SK-N-SH (cell line): ENCODE measurements around the gene SP4. TPM values are rescaled to one million over a fixed set of nuclear protein-coding genes. Genes with fewer than 3 reads are reported as not detected.

Experiments
- CTCF ChIA-PET: fragments of 300-600, 350-600 bp; formaldehyde crosslinking; extraction: SDS; loops from one replicate; lab custom pipeline; 2021; lab: Yijun Ruan, JAX
- POLR2A ChIA-PET: fragments of 350-600 bp; sonication (Branson Sonifier 250); formaldehyde crosslinking; extraction: SDS; loops from one replicate; lab custom pipeline; 2020; ENCODE audit warnings: antibody characterized with exemption, inconsistent platforms; lab: Yijun Ruan, JAX
- DNase-seq: peaks from one replicate; pipeline ENCODE4 v3.0.0; 2012
- H2AFZ ChIP-seq: fragments of 200-600 bp; sonication (generic); 2 replicates; pipeline ENCODE4 v1.8.1; 2016; ENCODE audit warnings: antibody characterized with exemption, mild to moderate bottlenecking, low read depth
- H3F3A ChIP-seq: fragments of 200-600 bp; sonication (generic); replicated peaks from 2 replicates; pipeline ENCODE3; 2016; ENCODE audit warnings: antibody characterized with exemption, mild to moderate bottlenecking; ENCODE audit not compliant: insufficient read depth
- H3K27ac ChIP-seq, 2 experiments: fragments of 200-500 bp in 1 of 2; fragments of 200-600 bp in 1 of 2; sonication (Bioruptor generic) in 1 of 2; sonication (generic), shearing (Covaris generic) in 1 of 2; 2 replicates each; pipeline versions ENCODE4 v1.5.1 to v1.6.1; 2014 to 2016; ENCODE audit warnings: low read depth in 2 of 2, inconsistent platforms in 1 of 2, low read length in 1 of 2, mild to moderate bottlenecking in 1 of 2, mixed read lengths in 1 of 2
- H3K27me3 ChIP-seq: fragments of 200-600 bp; sonication (generic), shearing (Covaris generic); 2 replicates; pipeline ENCODE4 v1.6.1; 2016; ENCODE audit warnings: mixed run types; ENCODE audit not compliant: insufficient read depth
- H3K36me3 ChIP-seq, 2 experiments: fragments of 200-500 bp in 1 of 2; fragments of 200-600 bp in 1 of 2; sonication (Bioruptor generic) in 1 of 2; sonication (generic) in 1 of 2; replicated peaks in 1 of 2; 2 replicates each; pipeline versions ENCODE3 to v1.5.1; 2014 to 2016; ENCODE audit warnings: low read length in 1 of 2, mild to moderate bottlenecking in 1 of 2; ENCODE audit not compliant: insufficient read depth in 2 of 2, control insufficient read depth in 1 of 2
- H3K4me1 ChIP-seq, 2 experiments: fragments of 200-500 bp in 1 of 2; fragments of 200-600 bp in 1 of 2; sonication (Bioruptor generic) in 1 of 2; sonication (generic), shearing (Covaris generic) in 1 of 2; 2 replicates each; pipeline versions ENCODE4 v1.5.1 to v1.6.1; 2014 to 2016; ENCODE audit warnings: low read depth in 1 of 2, low read length in 1 of 2, mixed run types in 1 of 2; ENCODE audit not compliant: insufficient read depth in 2 of 2, control insufficient read depth in 1 of 2
- H3K4me2 ChIP-seq: fragments of 200-600 bp; sonication (generic), shearing (Covaris generic); 2 replicates; pipeline ENCODE4 v1.6.1; 2017; ENCODE audit warnings: mixed run types
- H3K4me3 ChIP-seq, 2 experiments: fragments of 200-500 bp in 1 of 2; fragments of 200-600 bp in 1 of 2; sonication (Bioruptor generic) in 1 of 2; sonication (generic), shearing (Covaris generic) in 1 of 2; 2 replicates each; pipeline versions ENCODE4 v1.5.1 to v1.8.1; 2014 to 2016; ENCODE audit warnings: low read depth in 2 of 2, inconsistent platforms in 1 of 2, low read length in 1 of 2, mild to moderate bottlenecking in 1 of 2, mixed read lengths in 1 of 2, moderate library complexity in 1 of 2
- H3K79me2 ChIP-seq: fragments of 200-600 bp; sonication (generic); 2 replicates; pipeline ENCODE4 v1.8.1; 2017; ENCODE audit warnings: mild to moderate bottlenecking; ENCODE audit not compliant: insufficient read depth
- H3K9ac ChIP-seq: fragments of 200-600 bp; sonication (generic); 2 replicates; pipeline ENCODE4 v1.6.1; 2017; ENCODE audit warnings: mixed run types
- H3K9me2 ChIP-seq: fragments of 200-600 bp; sonication (generic); 2 replicates; pipeline ENCODE4 v1.6.1; 2017; ENCODE audit warnings: mixed run types
- H3K9me3 ChIP-seq: fragments of 200-600 bp; sonication (generic); 2 replicates; pipeline ENCODE4 v1.6.1; 2017; ENCODE audit warnings: mixed run types, mild to moderate bottlenecking, moderate library complexity
- H4K20me1 ChIP-seq: fragments of 200-600 bp; sonication (generic); 2 replicates; pipeline ENCODE4 v1.6.1; 2017; ENCODE audit warnings: mild to moderate bottlenecking, mixed run types; ENCODE audit not compliant: insufficient read depth
- CTCF ChIP-seq: fragments of 200-600 bp; sonication (generic); IDR thresholded peaks from 2 replicates; pipeline ENCODE4 v1.6.1; 2017; ENCODE audit warnings: antibody characterized with exemption, mild to moderate bottlenecking, moderate library complexity
- ELF1 ChIP-seq: IDR thresholded peaks from 2 replicates; pipeline ENCODE4 v1.4.0; 2012
- FOSL2 ChIP-seq: IDR thresholded peaks from 2 replicates; pipeline ENCODE4 v1.4.0; 2012; ENCODE audit warnings: low read depth, mild to moderate bottlenecking, moderate library complexity, borderline replicate concordance
- FOXJ3 ChIP-seq: sonication (generic); formaldehyde crosslinking; IDR thresholded peaks from 2 replicates; pipeline ENCODE4 v1.5.1; 2020; ENCODE audit warnings: mild to moderate bottlenecking, missing genetic modification reagents
- FOXM1 ChIP-seq: IDR thresholded peaks from 2 replicates; pipeline ENCODE4 v1.4.0; 2012; ENCODE audit warnings: low read depth, mild to moderate bottlenecking
- GATA2 ChIP-seq: sonication (generic); formaldehyde crosslinking; IDR thresholded peaks from 2 replicates; pipeline ENCODE4 v1.5.0; 2020; ENCODE audit warnings: mild to moderate bottlenecking, missing genetic modification reagents
- IRF3 ChIP-seq: fragments of 150-350 bp; IDR thresholded peaks from 2 replicates; pipeline ENCODE4 v1.6.1; 2016; ENCODE audit warnings: mild to moderate bottlenecking, low read depth, low read length
- JUND ChIP-seq: IDR thresholded peaks from 2 replicates; pipeline ENCODE4 v1.4.0; 2012
- MAX ChIP-seq: IDR thresholded peaks from 2 replicates; pipeline ENCODE4 v1.4.0; 2012; ENCODE audit warnings: low read depth
- MEF2A ChIP-seq: IDR thresholded peaks from 2 replicates; pipeline ENCODE4 v1.4.0; 2012; ENCODE audit warnings: low read depth, borderline replicate concordance
- PBX3 ChIP-seq: IDR thresholded peaks from 2 replicates; pipeline ENCODE4; 2012
- RCOR1 ChIP-seq: fragments of 150-350 bp; IDR thresholded peaks from 2 replicates; pipeline ENCODE4 v1.6.1; 2017; ENCODE audit warnings: antibody characterized with exemption, low read length
- REST ChIP-seq: IDR thresholded peaks from 2 replicates; pipeline ENCODE4 v1.6.1; 2012; ENCODE audit warnings: mild to moderate bottlenecking, low read depth, low read length, moderate library complexity
- RXRA ChIP-seq: IDR thresholded peaks from 2 replicates; pipeline ENCODE4 v1.4.0; 2012; ENCODE audit warnings: low read depth, mild to moderate bottlenecking, borderline replicate concordance
- SIN3A ChIP-seq: IDR thresholded peaks from 2 replicates; pipeline ENCODE4 v1.6.1; 2012; ENCODE audit warnings: low read depth, mild to moderate bottlenecking, low read length, moderate library complexity, borderline replicate concordance
- SMC3 ChIP-seq: IDR thresholded peaks from 2 replicates; pipeline ENCODE4 v1.6.1; 2012; ENCODE audit warnings: low read depth, low read length, improper control_type of control experiment
- TAF1 ChIP-seq: IDR thresholded peaks from 2 replicates; pipeline ENCODE4 v1.6.1; 2012; ENCODE audit warnings: low read depth, mild to moderate bottlenecking, low read length, moderate library complexity, borderline replicate concordance
- TEAD4 ChIP-seq: IDR thresholded peaks from 2 replicates; pipeline ENCODE4 v1.4.0; 2012; ENCODE audit warnings: mild to moderate bottlenecking, borderline replicate concordance; ENCODE audit not compliant: insufficient read depth
- USF1 ChIP-seq: IDR thresholded peaks from 2 replicates; pipeline ENCODE4 v1.4.0; 2012; ENCODE audit warnings: low read depth, borderline replicate concordance
- USF2 ChIP-seq: fragments of 150-350 bp; IDR thresholded peaks from 2 replicates; pipeline ENCODE4 v1.6.1; 2017; ENCODE audit warnings: antibody characterized with exemption, low read length, low read depth, borderline replicate concordance
- WGBS: methylation state at CpG from one replicate; pipeline ENCODE4 v1.1.6; 2017; ENCODE audit warnings: low lambda C conversion rate; 5-methylcytosine and 5-hydroxymethylcytosine counted together
- polyA plus RNA-seq, 3 experiments: library from polyadenylated mRNA; depleted of rRNA; stranded (reverse); fragments of >200 nt; gene quantifications; 2 replicates each; pipeline ENCODE4 v1.2.3, GENCODE V29; 2012

Gene SP4
- polyA plus RNA-seq, 1 of the 3 experiments (the other 2 are of a cell fraction), result 1.1 TPM

- Histone ChIP-seq H3K4me2 (no peak overlapping the region), H2AFZ (no peak overlapping the region), H3K79me2 (no peaks in the 10 kb centered on the region), H3K4me3 (no peak overlapping the region), H3K9me2 (no peaks in the 10 kb centered on the region), H3F3A (no peaks in the 10 kb centered on the region), H3K4me1 (no peaks in the 10 kb centered on the region), H3K36me3 (no peaks in the 10 kb centered on the region), H3K9me3 (no peaks in the 10 kb centered on the region), H4K20me1 (no peaks in the 10 kb centered on the region), H3K27ac (no peak overlapping the region), H3K27me3 (peaks cover 17% of the 10 kb centered on the region), H3K9ac (no peak overlapping the region)
- ChIA-PET POLR2A (no interaction called here), CTCF (no interaction called here)
- no peak for TF ChIP-seq PBX3
- TF ChIP-seq USF1, result no peak
- TF ChIP-seq IRF3, result no peak
- no peak for TF ChIP-seq FOXJ3 (CRISPR knock-in tag)
- no peak for TF ChIP-seq TEAD4
- no peak for TF ChIP-seq ELF1
- TF ChIP-seq FOSL2, result no peak
- no peak for TF ChIP-seq SIN3A
- TF ChIP-seq RCOR1, result no peak
- no peak for TF ChIP-seq TAF1
- TF ChIP-seq MEF2A, result no peak
- TF ChIP-seq USF2, result no peak
- no peak for TF ChIP-seq RXRA
- TF ChIP-seq JUND, result no peak
- TF ChIP-seq MAX, result no peak
- TF ChIP-seq FOXM1, result no peak
- TF ChIP-seq GATA2 (CRISPR knock-in tag), result no peak
- no peak for TF ChIP-seq SMC3
- no peak for TF ChIP-seq CTCF
- no peak for TF ChIP-seq REST
- no peak for DNase-seq
- 11% methylated on average over 3 of the region's 3 CpGs for WGBS
Observed at GRCh38 chr7:21550076-21550475, 122.2 kb downstream of the SP4 start.
